ENCODE data around the gene SPAG16. TPM values are rescaled to one million over a fixed set of nuclear protein-coding genes. Genes with fewer than 3 reads are reported as not detected.

SPAG16 gene
- total RNA-seq, 2 donors from 2014 or later = 8.2 to 9.0 TPM

DNA sequence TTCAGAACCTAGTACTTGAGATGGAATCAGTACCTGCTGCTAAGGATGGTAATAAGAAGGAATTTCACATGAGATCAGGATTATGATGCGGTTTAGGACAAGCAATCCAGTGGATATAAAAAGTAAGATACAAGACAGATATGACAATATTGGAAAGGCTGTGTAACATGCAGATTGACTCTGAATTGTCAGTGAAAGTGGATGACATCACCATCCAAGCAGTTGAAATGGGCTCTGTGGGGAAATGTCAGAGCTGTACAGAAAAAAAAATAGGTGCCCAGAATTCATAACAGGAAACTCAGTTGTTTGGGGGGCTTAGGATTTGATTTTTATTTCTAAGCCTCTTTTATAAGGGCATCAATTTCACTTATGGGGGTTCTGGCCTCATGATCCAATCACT is 438.3 kb downstream of the SPAG16 start:
- ATAC-seq (replicated peaks in 1 of 2) = no peak
- Mint-ChIP-seq H3K9me3 (peaks cover 3 to 6% of the 10 kb centered on the region in 2 donors), H3K27me3 (ENCODE audit: low read depth) (no peaks in the 10 kb centered on the region), H3K36me3 (ENCODE audit: insufficient read depth in 2 of 2) (peaks cover 0 to 2% of the 10 kb centered on the region in 2 donors), H3K27ac (no peak overlapping the region), H3K4me3 (no peak overlapping the region), H3K4me1 (ENCODE audit: low read depth) (no peaks in the 10 kb centered on the region)
- no peak for DNase-seq

- H3K4me1 Mint-ChIP-seq (ENCODE audit: low read depth) = no peaks in the 10 kb centered on the region
- ATAC-seq (replicated peaks in 1 of 2) (no peak), DNase-seq (no peak)
- peaks cover 3 to 6% of the 10 kb centered on the region in 2 donors for H3K9me3 Mint-ChIP-seq
- no peak overlapping the region for H3K27ac Mint-ChIP-seq
- H3K27me3 Mint-ChIP-seq (ENCODE audit: low read depth) = no peaks in the 10 kb centered on the region
- no peak overlapping the region for H3K4me3 Mint-ChIP-seq
- peaks cover 0 to 2% of the 10 kb centered on the region in 2 donors for H3K36me3 Mint-ChIP-seq (ENCODE audit: insufficient read depth in 2 of 2)
These were observed 438.8 kb downstream of the SPAG16 start for GRCh38 chr2:213723041-213723560.

DNA sequence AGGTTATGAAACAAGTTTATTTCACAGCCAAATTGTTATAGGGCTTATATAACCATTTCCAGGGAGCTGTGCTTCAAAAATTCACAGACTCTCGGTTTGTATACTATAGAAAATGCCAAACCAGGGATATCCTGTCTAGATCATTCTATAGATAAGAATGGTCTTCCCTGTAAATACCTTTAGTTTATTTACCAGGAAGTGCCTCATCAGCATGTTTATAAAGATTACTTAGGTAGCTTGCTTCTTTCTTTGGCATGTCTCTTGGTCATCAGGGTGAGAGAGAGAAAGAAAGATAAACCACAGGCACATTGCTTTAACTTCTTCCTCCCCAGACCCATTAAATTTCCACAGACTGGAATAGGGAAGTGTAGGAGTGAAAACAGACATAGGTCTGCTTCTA is 439.4 kb downstream of the SPAG16 start:
- no peaks in the 10 kb centered on the region for H3K4me1 Mint-ChIP-seq (ENCODE audit: low read depth)
- no peaks in the 10 kb centered on the region for H3K27me3 Mint-ChIP-seq (ENCODE audit: low read depth)
- H3K36me3 Mint-ChIP-seq (ENCODE audit: insufficient read depth in 2 of 2) = peaks cover 0 to 2% of the 10 kb centered on the region in 2 donors
- DNase-seq (no peak), ATAC-seq (replicated peaks in 1 of 2) (no peak)
- no peak overlapping the region for H3K27ac Mint-ChIP-seq
- H3K4me3 Mint-ChIP-seq = no peak overlapping the region
- H3K9me3 Mint-ChIP-seq = peaks cover 3 to 6% of the 10 kb centered on the region in 2 donors

DNA sequence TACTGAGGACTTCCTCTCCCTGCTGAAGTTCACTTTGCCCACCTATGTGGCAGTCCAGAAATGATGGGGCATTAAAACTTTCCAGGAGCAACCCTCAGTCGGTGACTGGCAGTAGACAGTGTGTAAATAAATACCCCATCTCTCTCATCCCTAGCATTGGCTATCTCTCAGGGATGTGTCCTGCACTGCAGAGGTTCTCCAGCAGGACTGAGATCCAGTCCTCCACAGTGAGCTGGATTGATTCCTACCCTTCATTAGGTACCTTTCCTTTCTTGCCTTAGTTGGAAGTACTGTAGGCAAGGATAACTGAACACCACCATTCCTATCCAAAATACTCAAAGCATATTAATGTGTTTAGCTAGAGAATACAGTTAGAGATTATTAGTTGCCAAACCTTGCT is 441.8 kb downstream of the SPAG16 start:
- H3K27me3 Mint-ChIP-seq (ENCODE audit: low read depth) = no peaks in the 10 kb centered on the region

DNA sequence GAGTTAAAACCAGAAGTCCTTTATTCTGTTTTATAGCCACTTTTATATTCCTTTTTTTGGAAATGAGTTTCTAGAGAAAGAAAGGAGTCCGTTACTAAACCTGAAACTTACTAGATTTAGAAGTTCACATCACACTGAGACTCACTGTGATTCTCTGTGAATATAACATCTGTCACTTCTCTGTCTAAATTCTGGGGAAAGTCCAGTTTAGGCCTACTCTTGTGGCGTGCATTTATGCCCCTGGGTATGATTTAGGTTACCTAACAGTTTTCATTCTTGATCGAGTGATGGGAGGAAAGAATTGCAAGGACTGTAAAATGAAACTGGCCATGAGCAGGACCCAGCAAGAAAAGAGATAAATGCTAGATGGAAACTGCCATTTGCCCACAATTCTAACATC is 449.6 kb downstream of the SPAG16 start:
- H3K4me1 Mint-ChIP-seq (ENCODE audit: low read depth) = no peaks in the 10 kb centered on the region
- ATAC-seq (replicated peaks in 1 of 2) (no peak), DNase-seq (no peak)
- H3K4me3 Mint-ChIP-seq = no peak overlapping the region
- no peaks in the 10 kb centered on the region for H3K36me3 Mint-ChIP-seq (ENCODE audit: insufficient read depth in 2 of 2)
- H3K9me3 Mint-ChIP-seq = peaks cover 3 to 6% of the 10 kb centered on the region in 2 donors
- H3K27ac Mint-ChIP-seq = no peak overlapping the region
- no peaks in the 10 kb centered on the region for H3K27me3 Mint-ChIP-seq (ENCODE audit: low read depth)

More for the DNA sequence above, 441.8 kb downstream of the SPAG16 start:
- no peak for ATAC-seq (replicated peaks in 1 of 2)
- no peak for DNase-seq
- H3K4me1 Mint-ChIP-seq (ENCODE audit: low read depth) = no peaks in the 10 kb centered on the region
- H3K9me3 Mint-ChIP-seq = peaks cover 2 to 3% of the 10 kb centered on the region in 2 donors
- H3K4me3 Mint-ChIP-seq = no peak overlapping the region
- no peaks in the 10 kb centered on the region for H3K36me3 Mint-ChIP-seq (ENCODE audit: insufficient read depth in 2 of 2)
- no peak overlapping the region for H3K27ac Mint-ChIP-seq

- Mint-ChIP-seq H3K36me3 (ENCODE audit: insufficient read depth in 2 of 2) (no peaks in the 10 kb centered on the region), H3K27me3 (ENCODE audit: low read depth) (no peaks in the 10 kb centered on the region), H3K9me3 (no peaks in the 10 kb centered on the region), H3K4me3 (no peak overlapping the region), H3K4me1 (ENCODE audit: low read depth) (no peaks in the 10 kb centered on the region), H3K27ac (no peak overlapping the region)
- ATAC-seq (replicated peaks in 1 of 2) (no peak), DNase-seq (no peak)
These were observed 456.2 kb downstream of the SPAG16 start for GRCh38 chr2:213740453-213740852.

DNA sequence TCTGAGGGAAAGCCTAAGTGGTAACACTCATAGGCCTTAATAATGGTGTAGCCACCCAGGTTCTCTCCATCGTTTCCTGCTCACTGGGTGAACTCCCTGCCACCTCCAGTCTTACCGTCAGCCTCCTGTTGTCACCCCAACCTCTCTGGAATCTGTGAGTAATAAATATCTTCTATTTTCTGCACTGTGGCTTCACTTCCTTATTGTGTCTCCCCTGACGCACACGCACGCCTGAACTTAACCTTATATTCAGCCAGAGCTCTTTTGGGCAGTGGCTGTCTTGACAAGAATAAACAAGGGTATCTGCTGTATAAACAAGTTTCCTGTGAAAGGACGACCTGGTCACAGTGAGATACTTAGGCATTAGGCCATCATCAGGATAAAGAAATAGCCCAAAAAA is 467.2 kb downstream of the SPAG16 start:
- no peaks in the 10 kb centered on the region for H3K4me1 Mint-ChIP-seq (ENCODE audit: low read depth)
- ATAC-seq (replicated peaks in 1 of 2) = no peak
- DNase-seq = no peak
- H3K27ac Mint-ChIP-seq = no peak overlapping the region
- H3K4me3 Mint-ChIP-seq = no peak overlapping the region
- H3K36me3 Mint-ChIP-seq (ENCODE audit: insufficient read depth in 2 of 2) = no peaks in the 10 kb centered on the region
- no peaks in the 10 kb centered on the region for H3K27me3 Mint-ChIP-seq (ENCODE audit: low read depth)
- H3K9me3 Mint-ChIP-seq = no peaks in the 10 kb centered on the region

DNA sequence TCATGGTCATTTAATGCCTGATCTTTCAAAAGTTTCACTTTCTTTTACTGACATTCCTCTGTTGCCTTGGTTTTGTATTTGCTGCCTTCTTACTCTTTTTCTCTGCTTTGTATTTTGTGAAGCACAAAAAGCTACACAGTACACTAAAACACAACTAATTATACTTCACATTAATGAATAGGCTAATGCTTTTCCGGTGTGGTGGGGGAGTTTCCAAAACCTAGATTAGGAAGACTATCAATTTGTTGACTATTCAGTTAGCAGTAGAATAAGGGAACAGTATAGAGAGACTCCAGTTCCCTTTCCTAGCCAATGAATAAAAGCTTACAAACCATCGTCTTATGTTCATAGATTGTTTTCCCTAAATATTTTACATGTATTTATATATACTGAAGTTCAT is 468.3 kb downstream of the SPAG16 start:
- H3K4me3 Mint-ChIP-seq = no peak overlapping the region
- no peaks in the 10 kb centered on the region for H3K9me3 Mint-ChIP-seq
- H3K27ac Mint-ChIP-seq = no peak overlapping the region
- no peaks in the 10 kb centered on the region for H3K4me1 Mint-ChIP-seq (ENCODE audit: low read depth)
- ATAC-seq (replicated peaks in 1 of 2) (no peak), DNase-seq (no peak)
- no peaks in the 10 kb centered on the region for H3K27me3 Mint-ChIP-seq (ENCODE audit: low read depth)
- H3K36me3 Mint-ChIP-seq (ENCODE audit: insufficient read depth in 2 of 2) = no peaks in the 10 kb centered on the region

DNA sequence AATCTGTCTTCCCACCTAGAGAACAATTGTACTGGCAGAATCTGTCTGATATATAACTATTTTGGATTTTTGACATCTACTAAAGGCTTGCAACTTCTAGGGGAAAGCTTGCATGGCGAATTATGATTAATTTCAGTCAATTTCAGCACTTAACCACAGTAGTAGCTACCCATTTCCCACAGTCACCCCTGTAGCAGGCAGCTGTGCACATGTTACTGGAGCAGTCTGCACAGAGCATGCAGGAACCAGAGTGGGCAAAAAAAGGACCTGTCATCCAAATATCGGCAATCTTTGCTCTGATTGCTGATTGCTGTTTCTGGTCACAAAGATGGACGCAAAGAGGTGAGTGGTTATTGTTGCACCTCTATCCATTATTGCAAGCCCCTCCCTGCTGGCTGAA is 473.3 kb downstream of the SPAG16 start:
- Mint-ChIP-seq H3K4me3 (no peak overlapping the region), H3K27ac (no peak overlapping the region), H3K9me3 (no peaks in the 10 kb centered on the region), H3K4me1 (ENCODE audit: low read depth) (no peaks in the 10 kb centered on the region), H3K36me3 (ENCODE audit: insufficient read depth in 2 of 2) (no peaks in the 10 kb centered on the region), H3K27me3 (ENCODE audit: low read depth) (no peaks in the 10 kb centered on the region)
- DNase-seq = no peak
- ATAC-seq (replicated peaks in 1 of 2) = no peak

DNA sequence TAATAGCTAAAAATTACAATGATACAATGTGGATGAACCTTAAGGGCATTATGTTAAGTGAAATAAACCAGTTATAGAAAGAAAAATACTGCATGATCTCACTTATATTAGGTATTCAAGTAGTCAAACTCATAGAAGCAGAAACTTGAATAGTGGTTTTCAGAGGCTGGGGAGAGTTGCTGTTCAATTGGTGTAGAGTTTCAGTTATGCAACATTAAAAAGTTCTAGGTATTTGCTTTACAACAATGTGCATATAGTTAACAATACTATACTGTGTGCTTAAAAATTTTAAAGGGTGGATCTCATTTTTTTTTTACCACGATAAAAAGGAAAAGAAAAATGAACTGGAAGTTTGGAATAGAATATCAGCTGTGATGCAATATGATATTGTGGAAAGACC is 479.1 kb downstream of the SPAG16 start:
- Mint-ChIP-seq H3K27ac (no peak overlapping the region), H3K36me3 (ENCODE audit: insufficient read depth in 2 of 2) (no peaks in the 10 kb centered on the region), H3K27me3 (ENCODE audit: low read depth) (no peaks in the 10 kb centered on the region), H3K4me1 (ENCODE audit: low read depth) (no peaks in the 10 kb centered on the region), H3K9me3 (no peaks in the 10 kb centered on the region), H3K4me3 (no peak overlapping the region)
- DNase-seq = no peak
- no peak for ATAC-seq (replicated peaks in 1 of 2)

DNA sequence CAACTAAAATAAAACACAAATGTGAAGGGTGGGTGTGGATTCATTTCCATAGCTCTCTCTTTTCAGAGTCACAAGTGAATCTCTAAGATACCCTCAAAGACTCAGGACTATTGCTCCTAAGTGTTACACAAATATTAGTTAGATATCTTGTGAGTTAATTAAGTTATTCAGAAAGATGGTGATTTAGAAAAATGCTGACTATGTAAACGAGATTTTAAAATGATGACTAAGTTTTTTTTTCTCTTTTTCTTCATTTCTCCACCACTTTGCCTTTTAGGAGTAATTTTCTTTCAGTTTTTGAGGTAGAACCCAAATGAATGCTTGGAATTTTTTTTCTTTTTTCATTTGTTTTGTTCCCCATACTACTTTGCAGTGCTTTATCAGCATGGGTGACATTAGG is 479.7 kb downstream of the SPAG16 start:
- DNase-seq = no peak

DNA sequence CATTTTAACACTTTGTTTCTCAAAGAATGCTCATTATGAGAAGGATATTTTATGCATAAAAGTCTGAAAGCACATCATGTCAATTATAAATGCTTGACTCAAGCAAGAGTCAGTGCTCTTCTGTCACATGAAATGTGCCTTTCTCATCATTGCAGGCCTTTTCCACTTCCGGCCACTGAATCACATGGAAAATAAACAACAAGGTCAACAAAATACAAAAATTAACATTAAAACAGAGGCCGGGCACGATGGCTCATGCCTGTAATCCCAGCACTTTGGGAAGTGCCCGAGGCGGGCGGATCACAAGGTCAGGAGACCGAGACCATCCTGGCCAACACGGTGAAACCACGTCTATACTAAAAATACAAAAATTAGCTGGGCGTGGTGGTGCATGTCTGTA is 480.6 kb downstream of the SPAG16 start:
- H3K9me3 Mint-ChIP-seq = no peaks in the 10 kb centered on the region
- ATAC-seq (replicated peaks in 1 of 2) (no peak), DNase-seq (no peak)
- H3K4me1 Mint-ChIP-seq (ENCODE audit: low read depth) = no peaks in the 10 kb centered on the region
- H3K27me3 Mint-ChIP-seq (ENCODE audit: low read depth) = no peaks in the 10 kb centered on the region
- H3K27ac Mint-ChIP-seq = no peak overlapping the region
- H3K4me3 Mint-ChIP-seq = no peak overlapping the region
- H3K36me3 Mint-ChIP-seq (ENCODE audit: insufficient read depth in 2 of 2) = no peaks in the 10 kb centered on the region

More for the DNA sequence above, 479.7 kb downstream of the SPAG16 start:
- no peak overlapping the region for H3K4me3 Mint-ChIP-seq
- H3K27me3 Mint-ChIP-seq (ENCODE audit: low read depth) = no peaks in the 10 kb centered on the region
- no peaks in the 10 kb centered on the region for H3K9me3 Mint-ChIP-seq
- H3K27ac Mint-ChIP-seq = no peak overlapping the region
- no peak for ATAC-seq (replicated peaks in 1 of 2)
- H3K36me3 Mint-ChIP-seq (ENCODE audit: insufficient read depth in 2 of 2) = no peaks in the 10 kb centered on the region
- no peaks in the 10 kb centered on the region for H3K4me1 Mint-ChIP-seq (ENCODE audit: low read depth)

GRCh38 chr2:213766062-213766461 is 481.8 kb downstream of the SPAG16 start:
- ATAC-seq (replicated peaks in 1 of 2) (peak; percentile 36 to 53), DNase-seq (no peak)
- no peaks in the 10 kb centered on the region for H3K36me3 Mint-ChIP-seq (ENCODE audit: insufficient read depth in 2 of 2)
- no peaks in the 10 kb centered on the region for H3K27me3 Mint-ChIP-seq (ENCODE audit: low read depth)
- H3K9me3 Mint-ChIP-seq = no peaks in the 10 kb centered on the region
- H3K27ac Mint-ChIP-seq = no peak overlapping the region
- H3K4me1 Mint-ChIP-seq (ENCODE audit: low read depth) = no peaks in the 10 kb centered on the region
- no peak overlapping the region for H3K4me3 Mint-ChIP-seq

DNA sequence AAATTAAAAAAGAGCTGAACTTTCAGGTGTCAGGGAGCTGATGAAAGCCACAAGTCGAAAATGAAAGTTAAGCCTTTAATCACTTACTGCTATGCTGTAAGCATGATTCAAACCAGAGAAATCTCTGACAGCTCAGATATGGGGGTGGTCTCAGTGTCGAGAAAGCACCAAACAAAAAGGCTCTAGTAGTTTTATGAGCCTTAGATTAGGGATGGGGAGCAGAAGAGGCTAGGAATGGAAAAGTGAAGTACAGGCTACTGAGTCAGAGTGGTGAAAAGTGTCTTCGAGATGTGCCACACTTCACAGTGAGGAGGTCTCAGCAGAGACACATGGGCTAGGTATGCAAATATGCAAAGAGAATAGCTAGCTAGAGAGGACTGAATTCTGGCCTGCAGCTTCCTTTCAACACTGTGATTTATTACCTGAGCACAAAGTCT is 482.2 kb downstream of the SPAG16 start:
- no peaks in the 10 kb centered on the region for H3K36me3 Mint-ChIP-seq (ENCODE audit: insufficient read depth in 2 of 2)
- H3K27ac Mint-ChIP-seq = no peak overlapping the region
- H3K4me1 Mint-ChIP-seq (ENCODE audit: low read depth) = no peaks in the 10 kb centered on the region
- ATAC-seq (replicated peaks in 1 of 2) (peak; percentile 85 to 86), DNase-seq (no peak)
- no peaks in the 10 kb centered on the region for H3K9me3 Mint-ChIP-seq
- peak overlapping the region in 1 of 2 donors; percentile 11 for H3K4me3 Mint-ChIP-seq
- H3K27me3 Mint-ChIP-seq (ENCODE audit: low read depth) = no peaks in the 10 kb centered on the region
